Left ventricle myocardium superior (tissue), 1 donor: Measurements from ENCODE around the gene CBX7. TPM values are rescaled to one million over a fixed set of nuclear protein-coding genes. Genes with fewer than 3 reads are reported as not detected.
A peak's percentile ranks its signal among the peaks of the same experiment; 100 is the strongest.

ENCODE experiments used
- ATAC-seq: fragments of 200-7000 bp; cut with Tn5 transposase; one replicate; pipeline ENCODE4 v1.9.1; 2020; ENCODE audit warnings: mild to moderate bottlenecking, moderate library complexity
- DNase-seq: peaks from one replicate; pipeline ENCODE4 v3.0.0-alpha.2; 2020
- intact Hi-C: fragments of 100-400 bp; cut with micrococcal nuclease; formaldehyde crosslinking; loops from one replicate; pipeline ENCODE4 v1.11.0; 2022
- total RNA-seq: library from RNA; stranded (reverse); fragmentation: NEBNext Ultra II Directional; extraction: Animal tissue kit (Norgen Biotek cat#: 25700); gene quantifications from one replicate; pipeline ENCODE4 v1.2.1, GENCODE V29; 2021
- donor health status: DM: no; HTN: yes; CAD: no; lungs with severe emphysema.

CBX7 gene
- total RNA-seq, 1 donor from 2014 or later: 79.2 TPM

DNA sequence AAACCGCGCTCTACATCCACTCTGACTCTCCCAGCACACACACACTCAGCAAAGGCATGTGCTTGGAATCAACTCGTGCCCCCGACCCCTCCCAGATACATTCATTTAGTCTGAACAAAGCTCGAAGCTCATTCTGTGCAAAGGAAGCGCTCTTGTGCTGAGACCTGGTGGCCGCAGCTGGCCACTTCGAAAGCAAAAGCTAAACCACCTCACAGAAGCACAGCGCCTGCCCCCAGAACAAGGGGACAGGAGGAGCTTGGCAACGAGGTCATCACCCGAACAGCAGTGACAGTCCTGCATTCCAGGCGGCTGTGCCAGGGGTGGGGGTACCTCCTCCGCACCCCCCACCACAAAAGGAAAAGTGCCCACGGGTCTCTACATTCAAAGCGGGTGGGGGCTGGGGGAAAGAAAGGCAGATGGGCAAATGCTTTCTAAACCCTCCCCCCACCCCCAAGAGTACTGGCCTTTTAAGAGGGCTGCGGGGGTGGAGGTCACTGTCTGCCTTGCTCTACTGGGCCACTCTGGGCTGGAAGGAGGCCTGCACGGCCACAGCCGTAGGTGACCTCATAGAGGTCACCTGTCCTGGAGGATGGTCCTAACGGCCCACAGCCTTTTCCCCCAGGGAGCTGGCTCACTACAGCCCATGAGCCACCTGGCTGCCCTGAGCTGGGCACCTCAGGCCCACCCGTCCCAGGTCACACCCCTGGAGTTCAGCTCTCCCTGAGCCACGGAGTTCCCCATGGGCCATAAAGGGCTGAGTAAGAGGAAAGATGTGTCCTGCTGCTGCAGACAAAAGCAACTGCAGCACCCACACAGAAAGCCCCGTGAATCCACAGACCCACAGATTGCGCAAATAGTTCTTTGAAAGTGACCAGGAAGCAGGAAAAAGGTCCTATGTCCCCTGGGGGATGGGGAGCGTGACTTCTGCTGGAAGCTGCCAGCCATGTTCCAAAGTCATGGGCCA, 21.3 kb downstream of the CBX7 start:
- intact Hi-C loops: no loop called here
- DNase-seq: no peak
- peak; percentile 21 for ATAC-seq

DNA sequence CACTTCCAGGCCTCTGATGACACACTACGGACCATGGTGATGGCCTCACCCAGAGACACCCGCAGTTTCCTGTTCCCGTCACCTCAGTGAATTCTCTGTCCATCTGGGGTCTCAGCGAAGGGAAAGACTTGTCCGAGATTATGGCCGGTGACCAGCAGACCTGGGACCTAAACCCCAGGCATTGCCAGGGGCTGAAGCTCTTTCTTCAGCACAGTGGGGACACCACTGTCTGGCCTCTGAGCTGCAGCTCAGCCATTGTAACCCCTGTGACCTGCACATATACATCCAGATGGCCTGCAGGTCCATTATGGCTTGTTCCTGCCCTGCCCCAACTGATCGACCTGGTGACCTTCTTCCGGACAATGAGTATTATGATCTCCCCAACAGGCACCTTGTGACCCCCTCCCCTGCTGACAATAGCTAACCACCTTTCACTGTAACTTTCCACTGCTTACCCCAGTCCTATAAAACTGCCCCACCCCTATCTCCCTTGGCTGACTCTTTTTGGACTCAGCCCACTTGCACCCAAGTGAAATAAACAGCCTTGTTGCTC, 22.3 kb downstream of the CBX7 start:
- ATAC-seq: no peak
- intact Hi-C loops: no loop called here
- DNase-seq: no peak

DNA sequence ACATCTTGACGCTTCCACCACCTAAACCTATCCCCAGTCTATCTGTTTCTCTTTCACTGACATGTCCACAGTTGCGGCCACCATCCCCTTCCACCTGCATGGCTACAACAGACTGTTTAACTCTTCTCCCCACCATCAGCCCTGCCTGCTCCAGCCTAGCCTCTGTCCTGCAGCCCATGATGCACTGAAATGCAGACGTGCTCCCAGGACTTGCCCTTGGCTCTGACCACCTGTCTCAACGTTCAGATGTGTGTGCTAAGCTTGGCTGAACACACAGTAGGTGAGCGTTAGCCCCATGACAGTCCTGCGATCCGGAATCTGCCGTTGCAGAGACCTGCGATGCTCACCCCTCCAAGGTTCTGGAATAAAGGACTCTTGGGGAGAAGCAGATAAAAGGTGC, 22.7 kb downstream of the CBX7 start:
- DNase-seq: no peak
- intact Hi-C loops: no loop called here
- ATAC-seq: no peak

DNA sequence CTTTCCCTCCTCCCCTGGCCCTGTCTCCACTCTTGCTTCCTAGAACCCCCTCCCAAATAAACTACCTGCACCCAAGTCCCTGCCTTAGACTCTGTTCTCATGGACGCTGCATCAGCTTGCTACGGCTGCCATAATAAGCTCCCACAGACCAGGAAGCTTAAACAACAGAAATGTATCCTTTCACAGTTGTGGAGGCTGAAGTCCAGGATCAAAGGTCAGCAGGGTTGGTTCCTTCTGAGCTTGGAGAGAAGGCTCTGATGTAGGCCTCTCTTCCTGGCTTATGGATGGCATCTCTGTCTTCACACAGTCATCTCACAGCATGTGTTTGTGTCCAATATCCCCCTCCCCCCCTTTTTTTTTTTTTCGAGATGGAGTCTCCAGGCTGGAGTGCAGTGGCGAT, 23.4 kb downstream of the CBX7 start:
- no peak for ATAC-seq
- intact Hi-C loops: no loop called here
- no peak for DNase-seq

DNA sequence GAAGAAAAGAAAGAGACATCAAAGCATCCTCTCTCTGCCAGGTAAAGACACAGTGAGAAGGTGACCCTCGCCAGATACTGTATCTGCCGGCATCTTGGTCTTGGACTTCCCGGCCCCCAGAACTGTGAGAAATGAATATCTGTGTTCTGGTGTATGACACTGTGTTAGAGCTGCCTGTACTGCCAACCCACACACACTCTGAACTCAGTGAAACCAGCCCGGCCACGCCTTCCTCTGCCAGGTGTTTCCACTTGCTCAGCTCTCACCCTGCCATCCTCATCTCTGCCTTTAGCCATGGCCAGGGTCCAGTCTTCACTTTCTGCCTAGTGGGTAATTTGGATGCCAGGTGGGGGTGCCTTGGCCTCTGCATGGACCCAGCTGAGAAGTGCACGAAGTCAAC, 24.0 kb downstream of the CBX7 start:
- DNase-seq (no peak), ATAC-seq (no peak)
- intact Hi-C loops: no loop called here

DNA sequence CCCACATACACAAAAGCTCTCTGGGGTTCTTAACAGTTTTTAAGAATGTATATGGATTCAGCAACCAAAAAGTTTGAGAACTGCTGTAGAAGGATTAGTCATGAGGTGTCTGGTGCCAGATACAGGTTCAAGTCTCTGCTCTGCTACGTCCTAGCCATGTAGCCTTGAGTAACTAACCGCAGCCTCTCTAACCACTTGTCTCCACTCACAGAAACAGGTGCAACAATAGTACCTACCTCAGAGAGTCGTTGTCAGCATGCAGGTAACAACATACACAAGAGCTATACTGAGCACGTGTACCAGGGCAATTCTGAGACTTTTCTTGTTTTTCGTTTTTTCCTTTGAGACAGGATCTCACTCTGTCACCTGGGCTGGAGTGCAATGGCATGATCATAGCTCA, 26.9 kb downstream of the CBX7 start:
- intact Hi-C loops: no loop called here
- no peak for ATAC-seq
- no peak for DNase-seq

DNA sequence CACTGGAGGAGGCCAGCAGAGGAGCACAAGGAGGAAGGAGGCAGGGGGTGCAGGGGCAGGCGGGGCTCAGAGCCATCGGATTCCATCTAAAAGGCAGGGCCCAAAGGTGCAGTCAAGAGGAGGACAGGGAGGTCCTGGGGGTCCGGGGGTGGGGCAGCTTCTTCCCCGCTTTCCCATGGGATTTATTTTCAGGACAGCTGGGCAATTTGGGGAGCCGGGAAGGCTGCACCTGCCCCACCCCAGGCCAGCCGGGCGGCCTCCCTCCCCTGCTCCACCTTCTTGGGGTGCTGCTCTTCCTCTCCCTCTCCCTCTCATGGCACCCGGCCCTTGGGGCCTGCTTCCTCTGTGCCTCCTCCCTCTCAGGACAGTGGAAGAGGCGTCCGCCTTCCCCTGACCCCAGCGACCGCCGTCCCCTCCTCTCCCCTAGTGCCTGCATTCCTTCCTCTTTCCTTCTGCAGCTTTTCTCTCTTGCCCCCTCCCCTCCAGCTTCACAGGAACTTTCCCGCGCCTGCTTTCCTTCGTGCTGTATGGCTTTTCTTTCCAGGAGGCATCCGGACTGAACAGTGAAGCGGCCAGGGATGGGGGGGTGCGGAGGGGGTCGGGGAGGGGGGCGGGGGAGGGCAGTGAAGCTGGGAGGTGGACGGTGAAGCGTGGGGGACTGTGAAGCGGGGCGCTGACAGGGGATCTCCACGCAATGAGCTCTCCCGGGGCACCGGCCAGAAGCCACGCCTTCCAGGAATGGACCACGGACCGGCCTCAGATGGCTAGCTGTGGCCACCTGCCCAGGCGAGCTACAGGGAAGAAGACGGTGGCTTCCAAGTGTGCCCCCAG, 28.5 kb downstream of the CBX7 start:
- intact Hi-C loops: loop anchor here (5.0 kb wide), 1 partner anchor 257 kb away; no protein-coding TSS in a partner anchor
- no peak for DNase-seq
- peak; percentile 27 for ATAC-seq

DNA sequence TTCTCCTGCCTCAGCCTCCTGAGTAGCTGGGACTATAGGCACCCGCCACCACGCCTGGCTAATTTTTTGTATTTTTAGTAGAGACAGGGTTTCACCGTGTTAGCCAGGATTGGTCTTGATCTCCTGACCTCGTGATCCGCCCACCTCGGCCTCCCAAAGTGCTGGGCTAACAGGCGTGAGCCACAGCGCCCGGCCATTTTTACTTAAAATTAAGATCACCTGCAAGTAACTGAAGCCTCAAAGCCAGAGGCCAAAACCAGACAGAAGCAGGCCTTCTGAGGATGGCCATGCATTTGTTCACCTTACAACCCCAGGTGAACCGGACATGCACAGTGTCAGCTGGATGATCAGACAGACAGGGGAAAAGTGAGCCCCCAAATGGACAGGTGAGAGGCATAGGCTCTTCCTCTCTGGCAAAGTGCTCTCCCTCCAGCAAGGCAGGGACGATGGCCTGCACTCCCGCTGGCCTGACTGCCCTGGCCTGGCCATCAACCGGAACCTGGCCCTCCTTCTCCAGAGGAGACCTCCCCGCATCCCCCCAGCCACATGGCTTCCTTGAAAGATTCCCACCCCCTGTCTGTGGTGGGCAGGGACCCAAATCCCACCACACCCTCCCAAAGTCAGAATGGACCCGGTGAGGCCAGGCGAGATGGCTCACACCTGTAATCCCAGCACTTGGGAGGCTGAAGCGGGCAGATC, 29.6 kb downstream of the CBX7 start:
- intact Hi-C loops: loop anchor here (5.0 kb wide), 1 partner anchor 256 kb away; no protein-coding TSS in a partner anchor

DNA sequence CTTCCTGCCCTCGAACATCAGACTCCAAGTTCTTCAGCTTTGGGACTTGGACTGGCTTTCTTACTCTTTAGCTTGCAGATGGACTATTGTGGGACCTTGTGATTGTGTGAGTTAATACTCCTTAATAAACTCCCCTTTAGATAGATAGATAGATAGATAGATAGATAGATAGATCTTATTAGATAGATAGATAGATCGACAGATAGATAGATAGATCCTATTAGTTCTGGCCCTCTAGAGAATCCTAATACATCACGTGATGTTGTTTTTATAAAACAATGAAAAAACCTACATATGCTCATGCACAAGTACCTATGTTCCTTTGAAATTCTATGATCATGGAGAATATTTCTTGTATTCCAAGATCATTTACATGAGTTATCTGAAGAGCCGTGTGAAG, 31.5 kb downstream of the CBX7 start:
- ATAC-seq (no peak), DNase-seq (no peak)
- intact Hi-C loops: loop anchor here (5.0 kb wide), 1 partner anchor 254 kb away; no protein-coding TSS in a partner anchor

More for the DNA sequence above, 29.6 kb downstream of the CBX7 start:
- no peak for ATAC-seq
- DNase-seq: no peak

DNA sequence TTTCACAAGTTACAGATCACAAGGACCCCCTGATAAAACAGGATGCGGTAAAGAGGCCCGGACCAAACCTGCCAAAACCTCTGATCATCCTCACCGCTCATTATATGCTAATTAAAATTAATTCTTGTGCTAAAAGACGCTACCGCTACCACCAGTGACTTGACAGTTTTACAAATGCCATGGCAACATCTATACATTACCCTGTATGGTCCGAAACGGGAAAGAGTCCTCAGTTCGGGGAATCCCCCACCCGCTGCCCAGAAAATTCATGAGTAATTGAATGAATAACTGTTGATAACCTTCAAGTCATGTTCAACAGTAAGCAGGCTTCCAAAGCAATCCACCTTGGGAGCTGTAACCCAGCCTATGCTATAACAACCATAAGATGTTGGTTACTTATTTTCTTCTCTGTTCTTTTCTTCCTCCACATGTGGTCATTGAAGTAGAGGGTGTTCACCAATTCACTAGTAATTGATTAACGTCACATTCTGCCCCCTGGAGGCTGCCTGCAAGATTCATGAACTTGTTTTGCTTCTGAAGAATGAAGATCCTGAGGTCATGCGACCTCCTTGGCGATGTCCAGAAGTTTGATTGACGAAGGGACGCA, 34.8 kb downstream of the CBX7 start:
- DNase-seq (peak; percentile 40), ATAC-seq (no peak)
- intact Hi-C loops: no loop called here

DNA sequence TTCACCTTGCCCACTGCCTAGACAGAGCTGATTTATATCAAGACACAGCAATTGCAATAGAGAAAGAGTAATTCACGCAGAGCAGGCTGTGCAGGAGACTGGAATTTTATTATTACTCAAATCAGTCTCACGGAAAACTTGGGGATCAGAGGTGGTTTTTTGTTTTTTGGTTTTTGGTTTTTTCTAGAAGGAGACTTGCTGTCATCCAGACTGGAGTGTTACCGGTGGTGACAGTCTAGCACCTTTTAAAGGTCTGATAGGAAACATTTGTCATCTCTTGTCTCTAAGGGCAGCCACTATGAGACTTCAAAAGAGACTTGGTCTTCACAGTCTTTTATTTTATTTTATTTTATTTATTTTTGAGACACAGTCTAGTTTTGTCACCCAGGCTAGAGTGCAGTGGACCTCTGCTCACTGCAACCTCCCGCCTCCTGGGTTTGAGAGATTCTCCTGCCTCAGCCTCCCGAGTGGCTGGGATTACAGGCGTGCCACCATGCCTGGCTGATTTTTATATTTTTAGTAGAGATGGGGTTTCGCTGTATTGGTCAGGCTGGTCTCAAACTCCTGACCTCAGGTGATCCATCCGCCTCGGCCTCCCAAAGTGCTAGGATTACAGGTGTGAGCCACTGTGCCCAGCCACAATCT, 36.4 kb downstream of the CBX7 start:
- no peak for DNase-seq
- no peak for ATAC-seq
- intact Hi-C loops: no loop called here

DNA sequence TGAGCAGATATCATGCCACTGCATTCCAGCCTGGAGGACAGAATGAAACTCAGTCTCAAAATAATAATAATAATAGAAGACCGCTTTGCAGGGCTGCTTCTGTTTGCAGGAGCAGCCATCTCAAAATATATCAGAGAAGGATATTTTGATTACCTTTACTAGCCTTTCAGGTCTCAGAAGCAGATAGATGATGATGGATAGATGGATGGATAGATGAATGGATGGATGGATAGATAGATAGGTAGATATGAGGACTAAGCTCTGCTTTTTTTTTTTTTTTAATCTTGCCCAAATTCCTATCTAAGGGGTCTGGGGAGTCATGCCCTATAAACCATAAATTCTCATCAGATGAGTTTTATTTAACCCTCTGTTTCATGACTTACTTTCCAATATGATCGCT, 36.9 kb downstream of the CBX7 start:
- intact Hi-C loops: no loop called here
- no peak for ATAC-seq
- no peak for DNase-seq

DNA sequence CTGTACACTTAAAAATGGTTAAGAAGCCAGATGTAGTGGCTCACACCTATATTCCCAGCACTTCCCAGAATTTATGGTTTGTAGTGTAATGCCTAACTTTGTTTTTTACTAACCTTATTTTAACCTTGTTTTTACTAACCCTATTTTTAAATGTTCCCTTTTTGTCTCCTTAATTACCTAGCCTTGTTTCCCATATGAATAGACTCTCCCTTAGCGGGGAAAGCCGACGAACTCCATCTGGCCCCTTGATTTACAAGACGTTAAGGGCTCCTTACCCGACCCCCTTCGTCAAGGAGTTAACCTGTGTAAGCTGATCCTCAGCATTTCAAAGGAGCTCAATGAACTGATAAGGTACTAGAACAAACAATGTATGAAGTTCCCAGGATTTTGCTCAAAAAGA, 38.4 kb downstream of the CBX7 start:
- ATAC-seq (no peak), DNase-seq (no peak)
- intact Hi-C loops: no loop called here

DNA sequence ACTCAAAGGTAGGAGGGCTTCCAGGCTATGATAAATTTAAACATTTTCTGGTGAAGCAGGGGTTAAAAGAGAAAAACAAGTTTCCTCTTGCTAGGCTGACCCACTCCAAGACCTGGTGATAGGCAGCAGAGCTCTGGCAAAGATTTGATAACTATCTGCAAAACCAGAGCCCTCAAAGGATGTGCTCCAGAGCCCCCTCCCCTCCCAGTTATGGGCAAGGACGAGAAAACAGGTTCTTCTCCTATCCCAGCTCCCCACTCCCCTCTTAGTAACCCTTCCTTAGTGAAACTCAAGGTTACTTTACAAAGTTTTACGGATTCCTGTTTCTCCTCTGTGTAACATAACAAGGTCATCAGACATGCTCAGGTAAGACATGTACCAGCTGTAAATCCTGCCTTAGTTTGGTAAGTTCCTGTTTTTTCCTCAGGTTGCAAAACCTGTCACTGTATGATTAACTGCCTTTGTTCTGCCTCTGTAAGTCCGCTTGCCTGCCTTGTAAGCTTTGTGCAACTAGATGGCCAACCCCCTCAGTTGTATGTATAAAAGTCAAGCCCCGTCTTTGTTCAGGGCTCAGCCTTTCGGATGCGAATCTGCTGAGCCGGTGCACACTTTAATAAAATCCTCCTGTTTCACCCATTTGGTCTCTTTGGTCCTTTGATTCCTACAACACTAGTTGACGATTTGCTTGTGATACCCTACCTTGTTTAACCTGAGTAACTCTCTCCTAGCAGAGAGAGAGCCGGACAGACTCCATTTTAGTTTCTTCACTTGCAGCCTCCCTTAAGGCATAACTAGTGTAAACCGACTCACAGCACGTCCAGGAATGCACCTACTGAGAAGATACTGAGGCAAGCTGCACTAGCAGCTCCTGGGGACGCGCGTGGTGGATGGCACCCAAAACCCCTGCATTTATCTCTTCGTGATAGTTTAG, 41.6 kb downstream of the CBX7 start:
- DNase-seq (no peak), ATAC-seq (no peak)
- intact Hi-C loops: no loop called here

DNA sequence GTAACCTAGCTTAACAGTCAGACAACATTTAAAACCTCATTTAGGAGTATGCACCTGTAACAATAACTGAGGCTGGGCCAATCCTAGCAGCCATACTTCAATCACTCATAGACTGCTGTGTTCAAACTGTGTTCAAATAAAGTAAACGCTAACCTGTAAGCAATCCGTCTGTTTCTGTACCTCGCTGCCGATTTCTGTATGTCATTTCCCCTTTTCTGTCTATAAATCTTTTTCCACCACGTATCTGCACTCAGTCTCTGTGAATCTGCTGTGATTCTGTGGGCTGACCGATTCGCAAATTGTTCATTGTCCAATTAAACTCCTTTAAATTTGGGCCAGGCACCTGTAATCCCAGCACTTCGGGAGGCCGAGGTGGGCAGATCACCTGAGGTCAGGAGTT, 43.1 kb downstream of the CBX7 start:
- DNase-seq (no peak), ATAC-seq (no peak)
- intact Hi-C loops: no loop called here

DNA sequence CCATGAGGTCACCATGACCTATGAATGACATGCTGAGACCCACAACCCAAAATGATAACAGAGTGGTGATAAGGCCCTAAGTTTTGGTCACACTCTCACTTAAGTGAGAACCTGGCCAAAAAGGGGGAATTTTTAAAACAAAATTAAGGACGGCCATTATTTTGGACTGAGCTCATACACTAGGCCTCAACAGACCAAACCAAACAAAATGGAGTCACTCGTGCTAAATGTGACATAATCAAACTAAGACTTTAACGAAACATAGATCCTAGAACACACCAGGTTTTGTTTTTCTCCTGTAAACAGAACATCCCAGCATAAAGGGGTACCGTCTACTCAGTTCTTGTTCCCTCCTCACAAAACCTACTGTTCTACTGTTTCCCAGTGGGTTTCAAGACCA, 44.0 kb downstream of the CBX7 start:
- DNase-seq (no peak), ATAC-seq (no peak)
- intact Hi-C loops: no loop called here

DNA sequence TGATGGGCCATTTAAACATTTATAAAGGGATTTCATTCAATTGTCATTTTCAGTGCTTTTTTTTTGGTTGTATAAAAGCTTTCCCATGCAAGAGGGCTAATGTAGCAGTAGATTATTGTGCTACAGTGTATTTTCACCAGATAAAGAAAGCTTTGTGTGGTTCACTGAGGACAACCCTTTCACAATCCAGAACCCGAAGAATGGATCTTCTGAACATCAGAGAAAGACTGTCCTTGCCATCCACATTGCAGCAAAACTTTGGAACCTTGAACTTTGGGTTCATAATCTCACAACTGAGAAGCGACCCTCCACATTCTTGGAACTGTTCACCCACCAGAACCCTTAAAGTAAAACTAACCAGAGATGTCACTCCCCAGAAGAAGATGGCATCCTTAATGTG, 46.2 kb downstream of the CBX7 start:
- ATAC-seq (no peak), DNase-seq (no peak)
- intact Hi-C loops: no loop called here
